C1 segment of cervical spinal cord (tissue), 14 donors: Measurements from ENCODE around the gene AGK.
A peak's percentile ranks its signal among the peaks of the same experiment; 100 is the strongest.

Experiments used
- DNase-seq, 14 donors: peaks; one replicate each; lab custom pipeline; 2025; lab: John Stamatoyannopoulos, UW

The AGK gene

GRCh38 chr7:141702047-141702567 is 150.9 kb downstream of the AGK start, which contains the start of gene DENND11:
Gene DENND11 (minus strand): TSS chr7:141702166. CDS start chr7:141702153, 13 bp downstream.
- DNase-seq = peak in 6 of 14 donors; percentile 41 to 78 (median 58)

GRCh38 chr7:141702892-141703291 is 151.7 kb downstream of the AGK start:
- DNase-seq = no peak

- no peak for DNase-seq
Measured at GRCh38 chr7:141704112-141704511, 152.9 kb downstream of the AGK start.

GRCh38 chr7:141704741-141705140 is 153.5 kb downstream of the AGK start:
- no peak for DNase-seq
